ENCODE results near the gene STK32C.
A peak's percentile ranks its signal among the peaks of the same experiment; 100 is the strongest.

Gene STK32C

DNA sequence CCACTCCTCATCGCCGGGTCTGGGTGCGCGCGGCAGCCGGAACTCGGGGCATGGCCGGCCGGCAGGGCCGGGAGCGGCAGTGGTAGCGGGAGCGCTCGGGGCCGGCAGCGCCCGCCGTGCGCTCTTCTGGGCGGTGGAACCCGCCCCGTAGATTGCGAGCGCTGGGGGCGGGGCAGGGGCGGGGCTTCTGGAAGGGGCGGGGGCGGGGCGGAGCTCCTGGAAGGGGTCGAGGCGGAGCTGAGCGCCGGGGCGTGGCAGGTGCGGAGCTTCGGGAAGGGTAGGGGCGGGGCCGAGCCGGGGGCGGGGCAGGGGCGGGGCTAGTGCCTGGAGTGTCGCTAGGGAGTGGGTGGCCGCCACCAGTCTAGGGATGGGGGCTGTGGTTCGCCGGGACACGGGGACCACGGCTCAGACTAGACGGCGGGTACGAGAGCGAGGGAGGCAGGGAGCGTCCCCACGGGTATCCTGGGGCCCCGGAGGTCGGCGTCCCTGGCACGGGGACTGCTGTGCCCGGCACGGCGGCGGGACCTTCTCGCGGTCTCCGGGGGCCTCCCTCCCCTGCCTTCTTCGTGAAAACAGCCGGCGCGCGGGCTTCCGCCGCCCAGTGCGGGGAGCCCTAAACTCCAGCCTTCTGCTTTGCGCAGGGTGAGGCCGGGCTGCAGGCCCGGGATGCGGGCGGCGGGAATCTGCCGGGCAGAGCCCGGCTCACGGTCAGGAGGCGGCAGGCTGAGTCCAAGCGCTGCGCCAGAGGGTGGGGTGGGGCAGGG, at the start of gene STK32C:
TSS of gene STK32C (minus strand) at position 128 of the 764 bp plus-strand sequence. CDS start at position 11, 117 bp downstream.
- peak; percentile 72 for DNase-seq

- no peak for DNase-seq
Measured at GRCh38 chr10:132356621-132357195, 49.0 kb upstream of the STK32C start.

DNA sequence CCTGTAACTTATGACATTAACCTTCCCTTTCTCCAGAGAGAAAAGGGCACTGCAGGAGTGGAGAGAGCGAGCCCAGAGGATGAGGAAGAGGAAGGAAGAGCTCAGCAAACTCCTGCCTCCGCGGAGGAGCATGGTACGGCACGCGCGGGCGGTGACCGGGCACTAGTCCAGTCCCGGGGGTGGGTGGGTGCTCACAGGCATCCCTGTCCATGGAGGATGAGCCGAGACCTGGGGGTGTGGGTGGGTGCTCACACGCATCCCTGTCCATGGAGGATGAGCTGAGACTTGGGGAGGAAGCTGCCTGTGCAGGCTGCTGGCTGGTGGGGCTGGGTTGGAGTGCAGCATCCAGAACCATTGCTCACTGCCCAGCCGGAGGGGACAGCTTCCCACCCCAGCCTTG, 48.0 kb upstream of the STK32C start:
- DNase-seq, result no peak

DNA sequence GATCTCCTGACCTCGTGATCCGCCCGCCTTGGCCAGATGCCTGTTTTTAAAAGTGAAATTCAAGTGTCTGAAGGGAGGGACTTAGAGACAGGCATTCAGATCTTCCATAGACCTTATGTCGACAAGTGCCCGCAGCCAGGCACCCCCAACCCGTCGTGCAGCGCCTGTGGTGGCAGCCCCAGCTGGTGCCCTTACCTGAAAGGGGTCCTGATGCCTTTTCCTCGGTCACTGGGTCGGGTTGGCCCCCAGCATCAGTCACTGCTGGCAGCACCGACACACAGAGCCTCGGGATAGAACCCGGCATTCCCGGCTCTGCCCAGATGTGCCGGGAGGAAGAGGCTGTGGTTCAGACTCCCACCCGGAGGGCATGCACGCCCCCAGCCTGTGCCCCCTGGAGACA, 47.5 kb upstream of the STK32C start:
- DNase-seq, result no peak

- DNase-seq, result no peak
Measured at GRCh38 chr10:132354356-132355094, 46.8 kb upstream of the STK32C start.

- no peak for DNase-seq
Measured at GRCh38 chr10:132353456-132354355, 46.0 kb upstream of the STK32C start.

GRCh38 chr10:132352462-132353308, 44.9 kb upstream of the STK32C start:
- peak; percentile 47 for DNase-seq

GRCh38 chr10:132351611-132352010, 43.9 kb upstream of the STK32C start:
- DNase-seq, result peak; percentile 22

GRCh38 chr10:132350946-132351345, 43.2 kb upstream of the STK32C start:
- DNase-seq, result no peak

DNA sequence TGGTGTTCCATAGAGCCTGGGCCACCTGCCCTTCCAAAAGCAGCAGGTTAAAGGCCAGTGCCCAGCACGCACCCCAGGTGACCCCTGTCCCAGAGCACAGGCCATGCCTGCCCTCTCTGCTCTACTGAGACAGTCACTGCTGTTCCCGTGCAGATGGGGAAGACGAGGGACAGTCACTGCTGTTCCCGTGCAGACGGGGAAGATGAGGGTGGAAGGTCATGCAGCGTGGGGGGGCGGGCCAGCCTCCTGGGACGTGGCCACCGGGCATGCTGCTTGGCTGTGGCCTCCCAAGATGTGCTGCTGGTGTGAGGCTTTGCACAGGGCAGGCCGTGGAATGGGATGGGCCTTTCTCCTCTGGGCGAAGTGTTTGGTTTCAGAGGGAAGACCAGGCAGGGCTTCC, 42.6 kb upstream of the STK32C start:
- no peak for DNase-seq

- no peak for DNase-seq
Measured at GRCh38 chr10:132349766-132350165, 42.0 kb upstream of the STK32C start.

DNA sequence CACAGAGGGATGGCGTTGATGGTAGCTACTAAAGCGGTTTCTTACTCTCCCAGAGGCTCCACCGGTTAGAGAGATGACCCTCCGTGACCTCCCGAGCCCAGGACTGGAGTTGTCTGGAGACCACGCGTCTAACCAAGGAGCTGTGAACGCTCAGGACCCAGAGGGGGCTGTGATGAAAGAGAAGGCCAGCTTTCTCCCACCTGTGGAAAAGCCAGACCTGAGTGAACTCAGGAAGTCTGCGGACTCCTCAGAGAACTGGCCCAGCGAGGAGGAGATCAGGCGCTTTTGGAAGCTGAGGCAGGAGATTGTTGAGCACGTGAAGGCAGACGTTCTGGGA, 40.1 kb upstream of the STK32C start:
- no peak for DNase-seq

DNA sequence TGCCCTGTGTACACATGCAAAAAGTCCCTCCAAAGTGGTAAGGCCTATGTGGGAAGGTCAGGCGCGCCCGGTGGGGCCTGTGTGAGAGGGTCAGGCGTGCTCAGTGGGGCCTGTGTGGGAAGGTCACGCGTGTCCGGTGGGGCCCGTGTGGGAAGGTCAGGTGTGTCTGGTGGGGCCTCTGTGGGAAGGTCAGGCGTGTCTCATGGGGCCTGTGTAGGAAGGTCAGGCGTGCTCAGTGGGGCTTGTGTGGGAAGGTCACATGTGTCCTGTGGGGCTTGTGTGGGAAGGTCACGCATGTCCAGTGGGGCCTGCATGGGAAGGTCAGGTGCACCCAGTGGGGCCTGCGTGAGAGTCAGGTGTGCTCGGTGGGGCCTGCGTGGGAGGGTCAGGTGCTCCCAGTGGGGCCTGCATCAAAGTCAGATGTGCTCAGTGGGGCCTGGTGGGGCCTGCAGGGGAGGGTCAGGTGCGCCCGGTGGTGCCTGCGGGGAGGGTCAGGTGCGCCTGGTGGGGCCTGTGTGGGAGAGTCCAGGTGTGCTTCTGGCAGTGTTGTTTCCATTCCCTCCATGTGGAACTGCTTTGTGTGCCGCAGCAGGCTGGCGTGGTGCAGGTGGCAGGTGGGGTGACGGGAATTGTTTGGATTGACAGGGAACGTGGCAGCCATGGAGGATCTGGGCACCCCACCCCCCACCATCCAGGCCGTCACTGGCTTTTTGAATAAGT, 39.6 kb upstream of the STK32C start:
- no peak for DNase-seq

DNA sequence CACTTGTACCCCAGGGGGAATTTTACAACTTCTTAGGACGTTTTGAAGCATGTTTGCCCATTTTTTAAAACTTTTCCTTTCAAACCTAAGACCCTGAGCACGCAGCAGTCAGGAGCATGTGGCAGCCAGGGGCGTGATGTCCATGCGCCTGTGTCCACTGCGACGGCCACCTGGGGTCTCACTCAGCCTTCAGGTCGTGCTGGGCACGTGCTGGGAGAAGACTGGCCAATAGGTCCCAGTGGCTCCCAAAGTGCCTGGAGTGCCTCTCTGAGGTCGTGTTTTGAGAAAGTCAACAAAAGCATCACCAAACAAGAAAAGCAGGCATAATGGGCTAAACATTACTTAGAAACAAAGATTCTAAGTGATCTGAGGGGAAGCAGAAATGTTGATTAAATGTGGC, 39.1 kb upstream of the STK32C start:
- no peak for DNase-seq

- no peak for DNase-seq
Measured at GRCh38 chr10:132345345-132345744, 37.6 kb upstream of the STK32C start.

DNA sequence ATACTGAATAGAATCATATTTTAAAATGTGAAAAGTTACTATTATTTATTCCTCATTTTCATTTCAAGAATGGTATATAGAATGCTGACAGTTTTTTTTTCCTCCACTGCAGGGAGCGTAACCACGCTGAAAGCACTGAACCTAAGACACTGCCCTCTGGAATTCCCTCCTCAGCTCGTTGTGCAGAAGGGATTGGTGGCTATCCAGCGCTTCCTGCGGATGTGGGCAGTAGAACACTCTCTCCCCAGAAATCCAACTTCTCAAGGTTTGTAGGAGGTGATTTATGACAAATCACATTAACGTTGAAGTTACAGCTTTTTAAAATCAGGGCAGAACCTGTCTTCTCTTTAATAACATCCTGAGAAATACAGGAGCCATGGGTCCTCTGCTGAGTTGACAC, 36.6 kb upstream of the STK32C start:
- DNase-seq, result no peak

DNA sequence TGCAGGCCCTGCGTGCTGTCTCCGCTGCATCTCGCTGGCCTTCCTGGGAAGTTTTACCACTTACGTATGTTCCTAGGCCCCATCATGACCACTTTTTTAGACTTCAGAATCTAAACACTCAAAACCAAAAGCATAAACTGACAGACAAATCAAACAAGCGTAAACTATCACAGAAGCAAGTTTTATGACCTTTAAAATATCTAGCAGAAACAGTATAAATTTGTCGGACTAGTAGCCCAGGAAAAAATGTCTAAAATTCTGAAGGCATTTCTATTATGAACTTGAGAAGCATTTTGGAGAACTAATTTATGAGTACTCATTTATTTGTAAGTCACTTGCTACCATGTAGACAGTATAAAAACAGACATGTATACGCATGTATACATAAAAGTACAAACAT, 34.8 kb upstream of the STK32C start:
- DNase-seq, result no peak

- no peak for DNase-seq
Measured at GRCh38 chr10:132341781-132342180, 34.0 kb upstream of the STK32C start.

- no peak for DNase-seq
Measured at GRCh38 chr10:132341017-132341416, 33.3 kb upstream of the STK32C start.

DNA sequence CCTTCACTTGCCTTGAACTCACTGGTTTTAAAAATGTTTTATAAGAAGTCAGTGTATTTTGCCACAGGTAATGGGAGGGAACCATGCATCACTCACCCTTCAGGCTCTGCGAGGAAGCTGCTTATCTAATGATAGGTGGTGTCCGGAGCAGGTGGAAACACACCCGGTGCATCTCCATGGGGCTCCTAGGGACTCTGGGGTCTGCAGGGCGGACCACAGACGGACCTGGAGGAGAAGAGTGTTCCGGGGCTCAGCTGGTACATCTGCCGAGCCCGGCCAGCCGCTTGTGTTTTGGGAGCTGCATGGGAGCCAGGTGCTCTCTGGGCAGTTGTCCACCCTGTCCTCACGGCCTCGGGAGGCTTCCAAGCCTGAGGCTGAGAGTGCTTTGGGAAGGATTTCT, 31.5 kb upstream of the STK32C start:
- DNase-seq, result no peak

DNA sequence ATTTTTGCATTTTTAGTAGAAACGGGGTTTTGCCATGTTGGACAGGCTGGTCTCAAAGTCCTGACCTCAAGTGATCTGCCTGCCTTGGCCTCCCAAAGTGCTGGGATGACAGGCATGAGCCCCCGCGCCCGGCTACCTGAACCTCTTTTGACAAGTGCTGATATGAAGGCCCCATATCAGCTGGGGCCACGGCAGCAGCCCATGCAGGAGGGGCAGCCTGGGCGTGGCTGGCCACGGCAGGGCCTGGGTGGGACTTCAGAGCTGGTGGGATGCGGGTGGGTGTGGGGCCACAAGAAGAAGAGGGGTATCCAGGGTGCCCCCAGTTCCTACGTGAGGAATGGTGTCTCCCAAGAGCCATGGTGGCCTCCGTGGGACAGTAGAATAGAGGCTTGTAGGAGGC, 31.1 kb upstream of the STK32C start:
- no peak for DNase-seq

All from RPMI8226 (cell line).